CD4-positive, alpha-beta T cell treated with Interleukin-15 for 1 hour (primary cell): ENCODE results near the gene CYREN.
A peak's percentile ranks its signal among the peaks of the same experiment; 100 is the strongest.
"Not testable (repeated sequence)": the region's sequence is repeated elsewhere in the genome, so short reads cannot be mapped to it uniquely, and the experiment has no call there.

Source experiments
- DNase-seq: peaks from one replicate; pipeline ENCODE4 v3.0.0-alpha.2; 2020

CYREN gene

GRCh38 chr7:135156290-135156689 is 14.2 kb downstream of the CYREN start:
- DNase-seq, result no peak

GRCh38 chr7:135154734-135155133 is 15.8 kb downstream of the CYREN start:
- no peak for DNase-seq

- no peak for DNase-seq
Measured at GRCh38 chr7:135152442-135152841, 18.1 kb downstream of the CYREN start.

GRCh38 chr7:135151533-135151932 is 19.0 kb downstream of the CYREN start:
- DNase-seq, result peak; percentile 67

- DNase-seq, result no peak
Measured at GRCh38 chr7:135151132-135151531, 19.4 kb downstream of the CYREN start.

GRCh38 chr7:135150072-135150782 is 20.3 kb downstream of the CYREN start:
- DNase-seq, result no peak

- DNase-seq, result peak; percentile 69
Measured at GRCh38 chr7:135147899-135148721, 22.4 kb downstream of the CYREN start, which contains the start of gene TMEM140. Gene TMEM140, plus strand, starts transcription at chr7:135148072. Its CDS starts 16,370 bp downstream, at chr7:135164442.

GRCh38 chr7:135147341-135147898 is 23.1 kb downstream of the CYREN start:
- no peak for DNase-seq

GRCh38 chr7:135143885-135144668 is 26.4 kb downstream of the CYREN start:
- no peak for DNase-seq

- DNase-seq, result no peak
Measured at GRCh38 chr7:135129579-135129978, 40.9 kb downstream of the CYREN start.

- DNase-seq, result no peak
Measured at GRCh38 chr7:135128931-135129330, 41.6 kb downstream of the CYREN start.

GRCh38 chr7:135124631-135125030 is 45.9 kb downstream of the CYREN start:
- DNase-seq, result not testable (repeated sequence)

- DNase-seq, result no peak
Measured at GRCh38 chr7:135121868-135122267, 48.6 kb downstream of the CYREN start.

GRCh38 chr7:135117096-135117495 is 53.4 kb downstream of the CYREN start:
- DNase-seq, result no peak
